ENCODE data around the gene MGAT1.
"Not testable (repeated sequence)": the region's sequence is repeated elsewhere in the genome, so short reads cannot be mapped to it uniquely, and the experiment has no call there.

MGAT1 gene

GRCh38 chr5:180803181-180804128 is 849 bp upstream of the MGAT1 start:
- FAIRE-seq = no peak

- no peak for FAIRE-seq
These were observed 846 bp downstream of the MGAT1 start for GRCh38 chr5:180801596-180802324.

GRCh38 chr5:180799902-180800801 is 2.5 kb downstream of the MGAT1 start:
- no peak for FAIRE-seq

- FAIRE-seq = no peak
These were observed 3.4 kb downstream of the MGAT1 start for GRCh38 chr5:180799194-180799593.

GRCh38 chr5:180798193-180798592 is 4.4 kb downstream of the MGAT1 start:
- no peak for FAIRE-seq

GRCh38 chr5:180797256-180798192 is 5.1 kb downstream of the MGAT1 start:
- FAIRE-seq = no peak

GRCh38 chr5:180795771-180796313 is 6.8 kb downstream of the MGAT1 start:
- no peak for FAIRE-seq

GRCh38 chr5:180792965-180793287 is 9.7 kb downstream of the MGAT1 start:
- no peak for FAIRE-seq

GRCh38 chr5:180792287-180792964 is 10.2 kb downstream of the MGAT1 start:
- no peak for FAIRE-seq

- no peak for FAIRE-seq
These were observed 10.9 kb downstream of the MGAT1 start for GRCh38 chr5:180791611-180792213.

GRCh38 chr5:180790524-180790923 is 12.1 kb downstream of the MGAT1 start:
- no peak for FAIRE-seq

GRCh38 chr5:180790020-180790419 is 12.6 kb downstream of the MGAT1 start:
- no peak for FAIRE-seq

GRCh38 chr5:180788651-180789410 is 13.8 kb downstream of the MGAT1 start:
- FAIRE-seq = not testable (repeated sequence)

GRCh38 chr5:180787711-180788431 is 14.7 kb downstream of the MGAT1 start:
- FAIRE-seq = no peak

GRCh38 chr5:180786531-180787398 is 15.8 kb downstream of the MGAT1 start:
- no peak for FAIRE-seq

GRCh38 chr5:180785794-180786221 is 16.8 kb downstream of the MGAT1 start:
- no peak for FAIRE-seq

GRCh38 chr5:180785121-180785781 is 17.4 kb downstream of the MGAT1 start:
- FAIRE-seq = no peak
